ENCODE data around the gene RRAD.

RRAD gene

GRCh38 chr16:66944054-66944441, 18.7 kb upstream of the RRAD start:
- no peak overlapping the region for H3K27ac ChIP-seq
- H3K4me3 ChIP-seq (ENCODE audit: low read depth in 1 of 2, low read length in 1 of 2), result no peak overlapping the region
- peaks cover 50% of the 10 kb centered on the region for H3K36me3 ChIP-seq
- H3K27me3 ChIP-seq, result peaks cover 27% of the 10 kb centered on the region
- H3K4me1 ChIP-seq (ENCODE audit: control insufficient read depth in 1 of 2, insufficient read depth in 1 of 2, low read depth in 1 of 2, low read length in 1 of 2), result peaks cover 18 to 21% of the 10 kb centered on the region in 2 experiments
- no peak for TF ChIP-seq CTCF (IDR thresholded peaks at IDR 0.05)
- no peaks in the 10 kb centered on the region for H3K9me3 ChIP-seq

GRCh38 chr16:66943426-66944053, 18.2 kb upstream of the RRAD start:
- Histone ChIP-seq H3K27ac (no peak overlapping the region), H3K27me3 (peaks cover 22% of the 10 kb centered on the region), H3K36me3 (peaks cover 55% of the 10 kb centered on the region), H3K9me3 (no peaks in the 10 kb centered on the region), H3K4me3 (ENCODE audit: low read depth in 1 of 2, low read length in 1 of 2) (no peak overlapping the region), H3K4me1 (ENCODE audit: control insufficient read depth in 1 of 2, insufficient read depth in 1 of 2, low read depth in 1 of 2, low read length in 1 of 2) (peaks cover 16% of the 10 kb centered on the region in 2 experiments)
- TF ChIP-seq CTCF (IDR thresholded peaks at IDR 0.05), result no peak

- no peak overlapping the region for H3K4me3 ChIP-seq (ENCODE audit: low read depth in 1 of 2, low read length in 1 of 2)
- H3K9me3 ChIP-seq, result no peaks in the 10 kb centered on the region
- H3K27me3 ChIP-seq, result peaks cover 16% of the 10 kb centered on the region
- peaks cover 10 to 11% of the 10 kb centered on the region in 2 experiments for H3K4me1 ChIP-seq (ENCODE audit: control insufficient read depth in 1 of 2, insufficient read depth in 1 of 2, low read depth in 1 of 2, low read length in 1 of 2)
- TF ChIP-seq CTCF (IDR thresholded peaks at IDR 0.05), result no peak
- no peak overlapping the region for H3K27ac ChIP-seq
- H3K36me3 ChIP-seq, result peaks cover 61% of the 10 kb centered on the region
Measured at GRCh38 chr16:66942981-66943380, 17.6 kb upstream of the RRAD start.

- Histone ChIP-seq H3K4me3 (ENCODE audit: low read depth in 1 of 2, low read length in 1 of 2) (no peak overlapping the region), H3K27me3 (no peaks in the 10 kb centered on the region), H3K36me3 (peaks cover 61% of the 10 kb centered on the region), H3K4me1 (ENCODE audit: control insufficient read depth in 1 of 2, insufficient read depth in 1 of 2, low read depth in 1 of 2, low read length in 1 of 2) (peaks cover 8 to 10% of the 10 kb centered on the region in 2 experiments), H3K27ac (no peak overlapping the region), H3K9me3 (no peaks in the 10 kb centered on the region)
- no peak for TF ChIP-seq CTCF (IDR thresholded peaks at IDR 0.05)
Measured at GRCh38 chr16:66940236-66940635, 14.9 kb upstream of the RRAD start.

GRCh38 chr16:66939366-66939765, 14.0 kb upstream of the RRAD start:
- peaks cover 61% of the 10 kb centered on the region for H3K36me3 ChIP-seq

More at GRCh38 chr16:66939366-66939765, 14.0 kb upstream of the RRAD start:
- no peaks in the 10 kb centered on the region for H3K9me3 ChIP-seq
- H3K4me3 ChIP-seq (ENCODE audit: low read depth in 1 of 2, low read length in 1 of 2), result no peak overlapping the region
- H3K4me1 ChIP-seq (ENCODE audit: control insufficient read depth in 1 of 2, insufficient read depth in 1 of 2, low read depth in 1 of 2, low read length in 1 of 2), result peaks cover 12 to 13% of the 10 kb centered on the region in 2 experiments
- no peak for TF ChIP-seq CTCF (IDR thresholded peaks at IDR 0.05)
- H3K27ac ChIP-seq, result no peak overlapping the region
- H3K27me3 ChIP-seq, result no peaks in the 10 kb centered on the region
